Measurements from ENCODE around the gene TOX2.
A peak's percentile ranks its signal among the peaks of the same experiment; 100 is the strongest.

TOX2 gene

GRCh38 chr20:43914311-43915210 lies at the start of gene TOX2:
TSS of gene TOX2 (plus strand) at chr20:43914852. CDS start at chr20:43914892, 40 bp downstream.
- Histone ChIP-seq H3K4me1 (ENCODE audit: control insufficient read depth, insufficient read depth, low read length) (peaks cover 4% of the 10 kb centered on the region), H3K36me3 (ENCODE audit: control insufficient read depth, insufficient read depth, low read length) (no peaks in the 10 kb centered on the region), H3K27me3 (ENCODE audit: control insufficient read depth, insufficient read depth, low read length) (peaks cover 40% of the 10 kb centered on the region), H3K9me3 (ENCODE audit: control insufficient read depth, low read length) (no peaks in the 10 kb centered on the region), H3K4me3 (ENCODE audit: low read length) (no peak within 1 kb of the TSS), H3K9ac (ENCODE audit: low read length) (peak within 1 kb of the TSS; percentile 26)

GRCh38 chr20:43868091-43868490 lies 46.6 kb upstream of the TOX2 start:
- no peak overlapping the region for H3K4me3 ChIP-seq (ENCODE audit: low read length)
- H3K9ac ChIP-seq (ENCODE audit: low read length), result no peak overlapping the region
- no peaks in the 10 kb centered on the region for H3K9me3 ChIP-seq (ENCODE audit: control insufficient read depth, low read length)
- H3K27me3 ChIP-seq (ENCODE audit: control insufficient read depth, insufficient read depth, low read length), result no peaks in the 10 kb centered on the region
- no peaks in the 10 kb centered on the region for H3K4me1 ChIP-seq (ENCODE audit: control insufficient read depth, insufficient read depth, low read length)
- H3K36me3 ChIP-seq (ENCODE audit: control insufficient read depth, insufficient read depth, low read length), result no peaks in the 10 kb centered on the region

- H3K27me3 ChIP-seq (ENCODE audit: control insufficient read depth, insufficient read depth, low read length), result no peaks in the 10 kb centered on the region
- no peaks in the 10 kb centered on the region for H3K9me3 ChIP-seq (ENCODE audit: control insufficient read depth, low read length)
- no peaks in the 10 kb centered on the region for H3K4me1 ChIP-seq (ENCODE audit: control insufficient read depth, insufficient read depth, low read length)
- no peak overlapping the region for H3K9ac ChIP-seq (ENCODE audit: low read length)
- no peaks in the 10 kb centered on the region for H3K36me3 ChIP-seq (ENCODE audit: control insufficient read depth, insufficient read depth, low read length)
- no peak overlapping the region for H3K4me3 ChIP-seq (ENCODE audit: low read length)
Measured at GRCh38 chr20:43870484-43870883, 44.2 kb upstream of the TOX2 start.

- Histone ChIP-seq H3K27me3 (ENCODE audit: control insufficient read depth, insufficient read depth, low read length) (no peaks in the 10 kb centered on the region), H3K9me3 (ENCODE audit: control insufficient read depth, low read length) (no peaks in the 10 kb centered on the region), H3K4me3 (ENCODE audit: low read length) (no peak overlapping the region), H3K36me3 (ENCODE audit: control insufficient read depth, insufficient read depth, low read length) (no peaks in the 10 kb centered on the region), H3K4me1 (ENCODE audit: control insufficient read depth, insufficient read depth, low read length) (no peaks in the 10 kb centered on the region), H3K9ac (ENCODE audit: low read length) (no peak overlapping the region)
Measured at GRCh38 chr20:43878776-43879175, 35.9 kb upstream of the TOX2 start.

GRCh38 chr20:43893930-43894329 lies 20.7 kb upstream of the TOX2 start:
- no peak overlapping the region for H3K4me3 ChIP-seq (ENCODE audit: low read length)
- no peaks in the 10 kb centered on the region for H3K36me3 ChIP-seq (ENCODE audit: control insufficient read depth, insufficient read depth, low read length)
- H3K27me3 ChIP-seq (ENCODE audit: control insufficient read depth, insufficient read depth, low read length), result no peaks in the 10 kb centered on the region
- no peaks in the 10 kb centered on the region for H3K9me3 ChIP-seq (ENCODE audit: control insufficient read depth, low read length)
- H3K4me1 ChIP-seq (ENCODE audit: control insufficient read depth, insufficient read depth, low read length), result no peaks in the 10 kb centered on the region
- no peak overlapping the region for H3K9ac ChIP-seq (ENCODE audit: low read length)

GRCh38 chr20:43894491-43894890 lies 20.2 kb upstream of the TOX2 start:
- Histone ChIP-seq H3K27me3 (ENCODE audit: control insufficient read depth, insufficient read depth, low read length) (no peaks in the 10 kb centered on the region), H3K9me3 (ENCODE audit: control insufficient read depth, low read length) (no peaks in the 10 kb centered on the region), H3K9ac (ENCODE audit: low read length) (no peak overlapping the region), H3K36me3 (ENCODE audit: control insufficient read depth, insufficient read depth, low read length) (no peaks in the 10 kb centered on the region), H3K4me1 (ENCODE audit: control insufficient read depth, insufficient read depth, low read length) (no peaks in the 10 kb centered on the region), H3K4me3 (ENCODE audit: low read length) (no peak overlapping the region)

- no peaks in the 10 kb centered on the region for H3K9me3 ChIP-seq (ENCODE audit: control insufficient read depth, low read length)
- H3K27me3 ChIP-seq (ENCODE audit: control insufficient read depth, insufficient read depth, low read length), result no peaks in the 10 kb centered on the region
- no peaks in the 10 kb centered on the region for H3K4me1 ChIP-seq (ENCODE audit: control insufficient read depth, insufficient read depth, low read length)
- H3K4me3 ChIP-seq (ENCODE audit: low read length), result no peak overlapping the region
- no peak overlapping the region for H3K9ac ChIP-seq (ENCODE audit: low read length)
- H3K36me3 ChIP-seq (ENCODE audit: control insufficient read depth, insufficient read depth, low read length), result no peaks in the 10 kb centered on the region
Measured at GRCh38 chr20:43895235-43895634, 19.4 kb upstream of the TOX2 start.

GRCh38 chr20:43899274-43900120 lies 15.2 kb upstream of the TOX2 start:
- no peak overlapping the region for H3K4me3 ChIP-seq (ENCODE audit: low read length)
- H3K36me3 ChIP-seq (ENCODE audit: control insufficient read depth, insufficient read depth, low read length), result no peaks in the 10 kb centered on the region
- H3K9me3 ChIP-seq (ENCODE audit: control insufficient read depth, low read length), result no peaks in the 10 kb centered on the region
- no peaks in the 10 kb centered on the region for H3K27me3 ChIP-seq (ENCODE audit: control insufficient read depth, insufficient read depth, low read length)
- no peak overlapping the region for H3K9ac ChIP-seq (ENCODE audit: low read length)
- no peaks in the 10 kb centered on the region for H3K4me1 ChIP-seq (ENCODE audit: control insufficient read depth, insufficient read depth, low read length)

GRCh38 chr20:43900121-43900466 lies 14.6 kb upstream of the TOX2 start:
- H3K9me3 ChIP-seq (ENCODE audit: control insufficient read depth, low read length), result no peaks in the 10 kb centered on the region
- no peak overlapping the region for H3K4me3 ChIP-seq (ENCODE audit: low read length)
- no peaks in the 10 kb centered on the region for H3K27me3 ChIP-seq (ENCODE audit: control insufficient read depth, insufficient read depth, low read length)
- H3K9ac ChIP-seq (ENCODE audit: low read length), result no peak overlapping the region
- no peaks in the 10 kb centered on the region for H3K36me3 ChIP-seq (ENCODE audit: control insufficient read depth, insufficient read depth, low read length)
- no peaks in the 10 kb centered on the region for H3K4me1 ChIP-seq (ENCODE audit: control insufficient read depth, insufficient read depth, low read length)

- H3K36me3 ChIP-seq (ENCODE audit: control insufficient read depth, insufficient read depth, low read length), result no peaks in the 10 kb centered on the region
- no peak overlapping the region for H3K4me3 ChIP-seq (ENCODE audit: low read length)
- no peak overlapping the region for H3K9ac ChIP-seq (ENCODE audit: low read length)
- no peaks in the 10 kb centered on the region for H3K4me1 ChIP-seq (ENCODE audit: control insufficient read depth, insufficient read depth, low read length)
- H3K27me3 ChIP-seq (ENCODE audit: control insufficient read depth, insufficient read depth, low read length), result no peaks in the 10 kb centered on the region
- no peaks in the 10 kb centered on the region for H3K9me3 ChIP-seq (ENCODE audit: control insufficient read depth, low read length)
Measured at GRCh38 chr20:43900496-43900895, 14.2 kb upstream of the TOX2 start.

- no peaks in the 10 kb centered on the region for H3K4me1 ChIP-seq (ENCODE audit: control insufficient read depth, insufficient read depth, low read length)
- H3K27me3 ChIP-seq (ENCODE audit: control insufficient read depth, insufficient read depth, low read length), result no peaks in the 10 kb centered on the region
- no peaks in the 10 kb centered on the region for H3K36me3 ChIP-seq (ENCODE audit: control insufficient read depth, insufficient read depth, low read length)
- no peak overlapping the region for H3K9ac ChIP-seq (ENCODE audit: low read length)
- no peaks in the 10 kb centered on the region for H3K9me3 ChIP-seq (ENCODE audit: control insufficient read depth, low read length)
- no peak overlapping the region for H3K4me3 ChIP-seq (ENCODE audit: low read length)
Measured at GRCh38 chr20:43901296-43901695, 13.4 kb upstream of the TOX2 start.

Measured in mucosa of stomach (tissue), 1 donor.